Dendritic cell treated with granulocyte-macrophage colony-stimulating factor and Interleukin-4, amounts not matched to agents 40 ng/mL and 50 ng/mL, for 4 days (primary cell): ENCODE measurements around the gene IDH3B.
A peak's percentile ranks its signal among the peaks of the same experiment; 100 is the strongest.

Experiments
- H3K27ac Mint-ChIP-seq: one replicate; pipeline ENCODE4 v1.8.0; 2022; ENCODE audit warnings: mild to moderate bottlenecking, mixed read lengths
- H3K27me3 Mint-ChIP-seq: one replicate; pipeline ENCODE4 v1.8.0; 2022; ENCODE audit warnings: mild to moderate bottlenecking, mixed read lengths
- H3K36me3 Mint-ChIP-seq: one replicate; pipeline ENCODE4 v1.8.0; 2022; ENCODE audit warnings: low read depth, mixed read lengths
- H3K4me1 Mint-ChIP-seq: one replicate; pipeline ENCODE4 v1.8.0; 2022; ENCODE audit warnings: low read depth, mixed read lengths
- H3K4me3 Mint-ChIP-seq: one replicate; pipeline ENCODE4 v1.8.0; 2022; ENCODE audit warnings: mild to moderate bottlenecking, moderate library complexity, mixed read lengths
- H3K9me3 Mint-ChIP-seq: one replicate; pipeline ENCODE4 v1.8.0; 2022; ENCODE audit warnings: mixed read lengths
- intact Hi-C: fragments of 100-400 bp; cut with micrococcal nuclease; formaldehyde crosslinking; loops from one replicate; pipeline ENCODE4 v1.15.0; 2022

The IDH3B gene

GRCh38 chr20:2657674-2658073 is 6.3 kb downstream of the IDH3B start:
- H3K4me1 Mint-ChIP-seq = peaks cover 72% of the 10 kb centered on the region
- intact Hi-C loops = no loop called here
- no peak overlapping the region for H3K4me3 Mint-ChIP-seq
- no peaks in the 10 kb centered on the region for H3K27me3 Mint-ChIP-seq
- peaks cover 100% of the 10 kb centered on the region for H3K36me3 Mint-ChIP-seq
- H3K27ac Mint-ChIP-seq = peak overlapping the region; percentile 1
- no peaks in the 10 kb centered on the region for H3K9me3 Mint-ChIP-seq

- H3K36me3 Mint-ChIP-seq = peaks cover 99% of the 10 kb centered on the region
- H3K4me1 Mint-ChIP-seq = peaks cover 67% of the 10 kb centered on the region
- no peak overlapping the region for H3K4me3 Mint-ChIP-seq
- intact Hi-C loops = no loop called here
- H3K27ac Mint-ChIP-seq = no peak overlapping the region
- H3K27me3 Mint-ChIP-seq = no peaks in the 10 kb centered on the region
- H3K9me3 Mint-ChIP-seq = no peaks in the 10 kb centered on the region
Observed at GRCh38 chr20:2657241-2657640, 6.8 kb downstream of the IDH3B start.

DNA sequence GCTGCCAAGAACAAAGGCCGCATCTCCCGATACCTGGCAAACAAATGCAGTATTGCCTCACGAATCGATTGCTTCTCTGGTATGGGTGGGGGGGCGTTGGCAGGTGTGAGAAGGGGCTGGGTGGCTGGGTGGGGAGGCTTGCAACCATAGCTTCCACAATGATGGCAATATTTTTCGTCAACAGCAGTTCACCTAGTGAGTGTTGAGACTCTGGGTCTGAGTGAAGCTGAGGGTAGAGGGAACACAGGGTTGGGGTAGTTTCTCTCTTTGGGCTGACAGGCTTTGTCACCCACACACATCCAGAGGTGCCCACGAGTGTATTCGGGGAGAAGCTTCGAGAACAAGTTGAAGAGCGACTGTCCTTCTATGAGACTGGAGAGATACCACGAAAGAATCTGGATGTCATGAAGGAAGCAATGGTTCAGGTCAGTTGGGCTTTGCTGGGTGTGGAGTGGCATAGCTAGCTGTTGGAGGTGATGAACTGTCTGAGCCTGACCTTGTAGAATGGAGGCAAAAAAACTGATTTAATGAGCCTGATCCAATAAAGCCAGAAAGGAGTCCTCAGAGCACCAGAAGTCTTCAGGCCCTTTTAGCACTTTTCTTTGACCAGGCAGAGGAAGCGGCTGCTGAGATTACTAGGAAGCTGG is 7.4 kb downstream of the IDH3B start:
- H3K9me3 Mint-ChIP-seq = no peaks in the 10 kb centered on the region
- no peak overlapping the region for H3K4me3 Mint-ChIP-seq
- no peaks in the 10 kb centered on the region for H3K27me3 Mint-ChIP-seq
- no peak overlapping the region for H3K27ac Mint-ChIP-seq
- intact Hi-C loops = no loop called here
- H3K4me1 Mint-ChIP-seq = peaks cover 61% of the 10 kb centered on the region
- peaks cover 97% of the 10 kb centered on the region for H3K36me3 Mint-ChIP-seq

- Mint-ChIP-seq H3K27me3 (no peaks in the 10 kb centered on the region), H3K27ac (no peak overlapping the region), H3K9me3 (no peaks in the 10 kb centered on the region), H3K4me3 (no peak overlapping the region), H3K36me3 (peaks cover 88% of the 10 kb centered on the region), H3K4me1 (peaks cover 60% of the 10 kb centered on the region)
- intact Hi-C loops = no loop called here
Observed at GRCh38 chr20:2655331-2656116, 8.5 kb downstream of the IDH3B start.

DNA sequence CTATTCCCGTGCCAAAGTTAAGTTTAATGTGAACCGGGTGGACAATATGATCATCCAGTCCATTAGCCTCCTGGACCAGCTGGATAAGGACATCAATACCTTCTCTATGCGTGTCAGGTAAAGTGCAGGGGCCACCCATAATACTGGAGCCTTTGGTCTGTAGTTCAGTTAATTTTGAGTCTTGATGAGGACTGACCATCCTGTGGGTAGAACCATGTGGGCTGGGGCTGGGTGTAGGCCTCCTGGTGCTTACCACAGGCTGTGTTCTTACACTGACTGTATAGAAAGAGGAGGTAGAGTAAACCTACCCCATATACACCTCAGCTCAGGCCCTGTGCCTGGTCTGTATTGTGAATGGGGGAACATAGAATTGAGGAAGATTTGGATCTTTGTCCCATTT is 9.2 kb downstream of the IDH3B start:
- H3K36me3 Mint-ChIP-seq = peaks cover 81% of the 10 kb centered on the region
- intact Hi-C loops = no loop called here
- no peak overlapping the region for H3K4me3 Mint-ChIP-seq
- H3K9me3 Mint-ChIP-seq = no peaks in the 10 kb centered on the region
- no peak overlapping the region for H3K27ac Mint-ChIP-seq
- H3K27me3 Mint-ChIP-seq = no peaks in the 10 kb centered on the region
- H3K4me1 Mint-ChIP-seq = peaks cover 60% of the 10 kb centered on the region

DNA sequence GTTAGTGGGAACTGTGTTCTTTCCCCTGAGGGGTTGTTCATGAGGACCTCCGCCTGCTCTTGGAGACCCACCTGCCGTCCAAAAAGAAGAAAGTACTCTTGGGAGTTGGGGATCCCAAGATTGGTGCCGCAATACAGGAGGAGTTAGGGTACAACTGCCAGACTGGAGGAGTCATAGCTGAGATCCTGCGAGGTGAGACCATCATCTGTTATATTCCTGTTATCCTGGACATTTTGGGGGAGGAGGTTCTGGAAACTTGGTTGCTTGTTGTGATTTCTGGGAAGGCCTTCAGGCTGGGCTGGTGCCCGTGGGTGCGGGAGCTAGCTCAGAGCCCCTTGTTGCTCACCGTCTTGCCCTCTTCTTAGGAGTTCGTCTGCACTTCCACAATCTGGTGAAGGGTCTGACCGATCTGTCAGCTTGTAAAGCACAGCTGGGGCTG is 9.6 kb downstream of the IDH3B start:
- H3K9me3 Mint-ChIP-seq = no peaks in the 10 kb centered on the region
- no peaks in the 10 kb centered on the region for H3K27me3 Mint-ChIP-seq
- peaks cover 59% of the 10 kb centered on the region for H3K4me1 Mint-ChIP-seq
- H3K36me3 Mint-ChIP-seq = peaks cover 77% of the 10 kb centered on the region
- no peak overlapping the region for H3K27ac Mint-ChIP-seq
- intact Hi-C loops = no loop called here
- no peak overlapping the region for H3K4me3 Mint-ChIP-seq

- H3K27me3 Mint-ChIP-seq = no peaks in the 10 kb centered on the region
- H3K9me3 Mint-ChIP-seq = no peaks in the 10 kb centered on the region
- intact Hi-C loops = no loop called here
- H3K27ac Mint-ChIP-seq = peak overlapping the region; percentile 95
- peak overlapping the region; percentile 90 for H3K4me3 Mint-ChIP-seq
- H3K36me3 Mint-ChIP-seq = peaks cover 70% of the 10 kb centered on the region
- peaks cover 52% of the 10 kb centered on the region for H3K4me1 Mint-ChIP-seq
Observed at GRCh38 chr20:2653556-2654383, 10.2 kb downstream of the IDH3B start.

DNA sequence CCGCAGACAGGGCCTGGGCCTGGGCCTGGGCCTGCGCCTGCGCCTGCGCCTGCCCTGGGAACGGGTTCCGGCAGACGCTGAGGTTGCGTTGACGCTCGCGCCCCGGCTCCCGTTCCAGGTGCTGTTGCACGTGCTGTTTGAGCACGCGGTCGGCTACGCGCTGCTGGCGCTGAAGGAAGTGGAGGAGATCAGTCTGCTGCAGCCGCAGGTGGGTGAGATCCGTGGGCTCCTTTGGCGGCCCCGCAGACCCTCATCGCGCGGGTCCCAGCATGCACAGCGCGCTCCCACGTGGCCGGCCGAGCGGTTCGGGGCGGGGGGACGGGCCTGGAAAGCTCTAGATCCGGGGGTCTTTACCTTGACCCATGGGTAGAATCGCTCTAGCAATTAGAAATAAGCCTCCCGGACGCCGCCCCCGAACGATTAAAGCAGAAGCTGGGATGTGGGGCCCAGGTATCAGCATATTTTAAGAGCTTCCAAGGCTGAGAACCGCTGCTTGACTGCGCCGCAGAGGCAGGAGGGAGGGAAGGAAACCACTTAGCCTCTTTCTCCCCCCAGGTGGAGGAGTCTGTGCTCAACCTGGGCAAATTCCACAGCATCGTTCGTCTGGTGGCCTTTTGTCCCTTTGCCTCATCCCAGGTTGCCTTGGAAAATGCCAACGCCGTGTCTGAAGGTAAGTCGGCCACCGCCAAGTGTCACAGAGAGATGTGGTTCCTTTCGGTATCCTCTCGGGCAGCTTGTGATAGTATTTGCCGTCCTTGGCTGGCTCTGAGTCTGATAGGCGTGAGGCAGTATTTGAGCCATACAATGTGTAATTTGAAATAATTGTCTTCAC is 11.1 kb downstream of the IDH3B start:
- no peaks in the 10 kb centered on the region for H3K9me3 Mint-ChIP-seq

GRCh38 chr20:2651772-2652723 is 12.0 kb downstream of the IDH3B start, which contains the start of gene NOP56:
Gene NOP56, plus strand, starts transcription at chr20:2652632. Its CDS starts 29 bp downstream, at chr20:2652661.
- no peaks in the 10 kb centered on the region for H3K9me3 Mint-ChIP-seq

More for the DNA sequence above, 11.1 kb downstream of the IDH3B start:
- intact Hi-C loops = no loop called here
- Mint-ChIP-seq H3K27me3 (no peaks in the 10 kb centered on the region), H3K4me3 (peak overlapping the region; percentile 90), H3K36me3 (peaks cover 62% of the 10 kb centered on the region), H3K27ac (peak overlapping the region; percentile 95), H3K4me1 (peaks cover 44% of the 10 kb centered on the region)

GRCh38 chr20:2643708-2644107 is 20.3 kb downstream of the IDH3B start:
- no peak overlapping the region for H3K4me3 Mint-ChIP-seq
- H3K36me3 Mint-ChIP-seq = no peaks in the 10 kb centered on the region
- intact Hi-C loops = no loop called here
- H3K4me1 Mint-ChIP-seq = no peaks in the 10 kb centered on the region
- no peak overlapping the region for H3K27ac Mint-ChIP-seq
- peaks cover 4% of the 10 kb centered on the region for H3K27me3 Mint-ChIP-seq
- H3K9me3 Mint-ChIP-seq = no peaks in the 10 kb centered on the region

More at GRCh38 chr20:2651772-2652723, 12.0 kb downstream of the IDH3B start, which contains the start of gene NOP56:
- intact Hi-C loops = loop anchor here (2.0 kb wide), 1 partner anchor 127 kb away; no protein-coding TSS in a partner anchor
- Mint-ChIP-seq H3K27ac (peak within 1 kb of the TSS; percentile 95), H3K36me3 (peaks cover 53% of the 10 kb centered on the region), H3K4me3 (peak within 1 kb of the TSS; percentile 90), H3K4me1 (peaks cover 35% of the 10 kb centered on the region), H3K27me3 (no peaks in the 10 kb centered on the region)

GRCh38 chr20:2640899-2641298 is 23.1 kb downstream of the IDH3B start:
- H3K4me3 Mint-ChIP-seq = no peak overlapping the region
- H3K9me3 Mint-ChIP-seq = no peaks in the 10 kb centered on the region
- no peaks in the 10 kb centered on the region for H3K4me1 Mint-ChIP-seq
- intact Hi-C loops = no loop called here
- no peaks in the 10 kb centered on the region for H3K36me3 Mint-ChIP-seq
- H3K27ac Mint-ChIP-seq = no peak overlapping the region
- peaks cover 9% of the 10 kb centered on the region for H3K27me3 Mint-ChIP-seq

DNA sequence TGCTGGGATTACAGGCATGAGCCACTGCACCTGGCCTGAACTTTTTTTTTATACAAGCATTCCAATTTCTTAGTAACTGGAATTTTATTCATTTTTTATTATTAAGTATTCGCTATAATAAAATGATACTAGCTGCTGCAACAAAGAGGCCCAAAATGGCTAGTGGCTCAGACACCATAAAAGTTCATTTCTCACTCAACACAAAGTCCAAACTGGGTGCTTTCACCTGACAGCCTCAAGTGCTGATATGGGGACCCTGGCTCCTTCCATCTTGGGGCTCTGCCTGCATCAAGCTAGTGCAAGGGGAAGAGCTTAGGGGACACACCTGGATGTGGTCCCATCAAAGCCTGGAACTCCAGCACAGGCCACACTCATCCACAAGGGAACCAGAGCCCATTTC is 23.8 kb downstream of the IDH3B start:
- Mint-ChIP-seq H3K27ac (no peak overlapping the region), H3K9me3 (no peaks in the 10 kb centered on the region), H3K36me3 (no peaks in the 10 kb centered on the region), H3K4me3 (no peak overlapping the region), H3K27me3 (peaks cover 12% of the 10 kb centered on the region), H3K4me1 (no peaks in the 10 kb centered on the region)
- intact Hi-C loops = no loop called here
